ENCODE results near the gene CA9. TPM values are rescaled to one million over a fixed set of nuclear protein-coding genes. Genes with fewer than 3 reads are reported as not detected.

Gene CA9
- total RNA-seq, 1 donor from 2014 or later: 2.9 TPM

DNA sequence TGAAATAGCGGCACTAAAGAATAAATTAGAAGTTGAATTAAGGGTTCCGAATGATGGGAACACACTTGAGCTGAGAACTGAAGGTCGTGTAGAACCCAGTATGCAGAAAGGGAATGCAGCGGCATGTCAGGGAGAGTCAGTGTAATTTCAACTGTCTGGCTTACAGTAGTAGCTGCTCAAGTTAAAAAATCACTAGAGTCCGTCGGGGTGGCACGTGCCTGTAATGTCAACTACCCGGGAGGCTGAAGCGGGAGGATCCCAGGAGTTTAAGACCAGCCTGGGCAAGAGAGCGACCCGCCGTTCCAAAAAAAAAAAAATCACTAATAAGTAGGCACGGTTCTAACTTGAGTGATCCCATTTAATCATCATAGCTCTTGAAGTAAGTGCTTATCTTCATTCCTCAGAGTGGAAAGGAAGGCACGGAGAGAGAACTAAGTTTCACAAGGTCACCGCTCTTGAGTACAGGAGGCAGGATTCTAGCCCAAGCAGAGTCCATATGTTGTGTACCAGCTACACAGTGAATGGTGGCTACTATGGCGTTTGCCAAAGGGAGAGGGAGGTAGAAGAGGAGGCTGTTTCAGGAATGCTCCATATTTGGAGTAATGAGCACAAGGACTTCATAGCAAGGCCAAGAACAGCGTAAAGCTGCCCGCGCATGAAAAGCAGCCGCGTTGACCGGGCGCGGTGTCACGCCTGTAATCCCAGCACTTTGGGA lies 16.7 kb upstream of the CA9 start:
- DNase-seq (ENCODE audit: low spot score): no peak
- TF ChIP-seq, protein P1, sequence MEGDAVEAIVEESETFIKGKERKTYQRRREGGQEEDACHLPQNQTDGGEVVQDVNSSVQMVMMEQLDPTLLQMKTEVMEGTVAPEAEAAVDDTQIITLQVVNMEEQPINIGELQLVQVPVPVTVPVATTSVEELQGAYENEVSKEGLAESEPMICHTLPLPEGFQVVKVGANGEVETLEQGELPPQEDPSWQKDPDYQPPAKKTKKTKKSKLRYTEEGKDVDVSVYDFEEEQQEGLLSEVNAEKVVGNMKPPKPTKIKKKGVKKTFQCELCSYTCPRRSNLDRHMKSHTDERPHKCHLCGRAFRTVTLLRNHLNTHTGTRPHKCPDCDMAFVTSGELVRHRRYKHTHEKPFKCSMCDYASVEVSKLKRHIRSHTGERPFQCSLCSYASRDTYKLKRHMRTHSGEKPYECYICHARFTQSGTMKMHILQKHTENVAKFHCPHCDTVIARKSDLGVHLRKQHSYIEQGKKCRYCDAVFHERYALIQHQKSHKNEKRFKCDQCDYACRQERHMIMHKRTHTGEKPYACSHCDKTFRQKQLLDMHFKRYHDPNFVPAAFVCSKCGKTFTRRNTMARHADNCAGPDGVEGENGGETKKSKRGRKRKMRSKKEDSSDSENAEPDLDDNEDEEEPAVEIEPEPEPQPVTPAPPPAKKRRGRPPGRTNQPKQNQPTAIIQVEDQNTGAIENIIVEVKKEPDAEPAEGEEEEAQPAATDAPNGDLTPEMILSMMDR (IDR thresholded peaks at IDR 0.05): no peak
- H3K4me3 Mint-ChIP-seq (ENCODE audit: unreplicated experiment): peak overlapping the region; percentile 70
- peaks cover 10% of the 10 kb centered on the region for H3K36me3 Mint-ChIP-seq (ENCODE audit: low read depth)
- peak overlapping the region; percentile 99 for H3K27ac Mint-ChIP-seq (ENCODE audit: unreplicated experiment)
- no peaks in the 10 kb centered on the region for H3K9me3 Mint-ChIP-seq (ENCODE audit: low read depth)
- H3K4me1 Mint-ChIP-seq (ENCODE audit: low read depth): peaks cover 48% of the 10 kb centered on the region
- H3K27me3 Mint-ChIP-seq (ENCODE audit: low read depth): no peaks in the 10 kb centered on the region

DNA sequence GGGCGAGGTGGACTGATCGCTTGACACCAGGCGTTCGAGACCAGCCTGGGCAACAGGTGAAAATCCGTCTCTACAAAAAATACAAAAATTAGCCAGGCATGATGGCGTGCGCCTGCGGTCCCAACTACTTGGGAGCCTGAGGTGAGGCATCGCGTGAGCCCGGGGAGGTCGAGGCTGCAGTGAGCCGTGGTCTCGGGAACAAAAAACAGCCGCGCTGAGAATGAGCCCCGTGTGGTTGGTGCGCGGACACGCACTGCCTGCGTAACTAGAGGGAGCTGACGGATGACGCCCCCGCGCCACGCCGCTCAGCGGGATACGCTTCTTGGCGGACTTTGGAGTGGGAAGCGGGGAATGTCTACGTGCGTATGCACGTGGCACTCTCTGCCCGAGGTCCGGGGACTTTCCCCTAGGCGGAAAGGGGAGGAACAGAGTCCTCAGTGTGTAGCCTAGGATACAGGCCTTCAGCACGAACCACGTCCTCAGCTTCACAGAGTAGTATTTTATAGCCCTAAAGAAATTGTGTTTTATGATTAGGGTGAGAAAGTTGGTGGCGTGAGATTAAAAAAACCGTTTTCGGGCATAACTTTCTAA lies 16.1 kb upstream of the CA9 start, which contains the start of gene RMRP:
TSS of gene RMRP (minus strand) at position 474 of the 591 bp plus-strand sequence.
- H3K4me1 Mint-ChIP-seq (ENCODE audit: low read depth): peaks cover 52% of the 10 kb centered on the region
- H3K27me3 Mint-ChIP-seq (ENCODE audit: low read depth): no peaks in the 10 kb centered on the region
- peak; percentile 100 for DNase-seq (ENCODE audit: low spot score)
- H3K36me3 Mint-ChIP-seq (ENCODE audit: low read depth): peaks cover 10% of the 10 kb centered on the region
- no peaks in the 10 kb centered on the region for H3K9me3 Mint-ChIP-seq (ENCODE audit: low read depth)
- H3K27ac Mint-ChIP-seq (ENCODE audit: unreplicated experiment): peak within 1 kb of the TSS; percentile 99
- H3K4me3 Mint-ChIP-seq (ENCODE audit: unreplicated experiment): peak within 1 kb of the TSS; percentile 78
- TF ChIP-seq, protein P1 (IDR thresholded peaks at IDR 0.05): peak; percentile 57

DNA sequence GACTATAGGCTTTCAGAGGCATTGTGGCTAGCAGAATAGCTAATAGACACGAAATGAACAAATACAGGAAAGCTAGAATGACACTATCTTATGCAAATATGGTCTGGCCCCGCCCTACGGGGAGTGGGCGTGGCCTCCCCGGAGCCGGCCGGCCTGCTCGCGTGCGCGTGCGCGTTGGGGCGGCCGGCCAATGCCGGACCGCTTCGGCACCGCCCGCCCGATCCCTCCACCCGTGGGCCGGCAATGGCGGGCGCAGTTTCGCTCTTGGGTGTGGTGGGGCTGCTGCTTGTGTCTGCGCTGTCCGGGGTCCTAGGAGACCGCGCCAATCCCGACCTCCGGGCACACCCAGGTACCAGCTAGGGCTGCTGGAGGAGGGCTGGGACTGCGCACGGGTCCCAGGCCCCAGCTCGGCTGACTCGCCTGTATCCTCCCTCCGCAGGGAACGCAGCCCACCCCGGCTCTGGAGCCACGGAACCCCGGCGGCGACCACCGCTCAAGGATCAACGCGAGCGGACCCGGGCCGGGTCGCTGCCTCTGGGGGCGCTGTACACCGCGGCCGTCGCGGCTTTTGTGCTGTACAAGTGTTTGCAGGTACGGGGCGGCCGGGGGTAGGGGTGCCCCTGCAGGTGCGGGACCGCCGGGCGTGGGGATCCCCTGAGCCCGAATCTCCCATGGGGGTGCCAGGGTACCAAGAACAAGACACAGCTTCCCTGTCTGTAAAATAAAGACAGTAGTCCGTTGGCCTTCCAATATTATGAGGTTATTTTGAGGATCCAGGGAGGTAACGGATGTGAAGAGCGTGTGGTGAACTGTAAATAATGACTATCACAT lies 15.4 kb upstream of the CA9 start, which contains the start of gene CCDC107:
TSS of gene CCDC107 (plus strand) at position 156 of the 831 bp plus-strand sequence. CDS start at position 244, 88 bp downstream.
- DNase-seq (ENCODE audit: low spot score): no peak
- peak within 1 kb of the TSS; percentile 99 for H3K27ac Mint-ChIP-seq (ENCODE audit: unreplicated experiment)
- H3K4me3 Mint-ChIP-seq (ENCODE audit: unreplicated experiment): peak within 1 kb of the TSS; percentile 78
- H3K27me3 Mint-ChIP-seq (ENCODE audit: low read depth): no peaks in the 10 kb centered on the region
- TF ChIP-seq, protein P1 (IDR thresholded peaks at IDR 0.05): peak; percentile 90
- no peaks in the 10 kb centered on the region for H3K9me3 Mint-ChIP-seq (ENCODE audit: low read depth)
- peaks cover 10% of the 10 kb centered on the region for H3K36me3 Mint-ChIP-seq (ENCODE audit: low read depth)
- peaks cover 58% of the 10 kb centered on the region for H3K4me1 Mint-ChIP-seq (ENCODE audit: low read depth)

DNA sequence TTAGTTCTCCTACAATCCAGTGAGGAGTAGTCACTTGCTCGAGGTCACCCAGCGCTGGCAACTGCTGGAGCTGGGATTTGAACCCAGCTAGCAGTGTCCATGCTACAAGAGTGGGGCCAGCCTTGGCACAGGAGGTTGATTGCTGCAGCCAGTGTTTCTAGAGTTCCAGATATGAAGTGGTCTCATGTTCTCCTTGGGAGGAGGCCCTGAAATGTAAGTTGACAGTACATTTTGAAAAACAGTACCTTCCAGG lies 14.8 kb upstream of the CA9 start:
- Mint-ChIP-seq H3K36me3 (ENCODE audit: low read depth) (peaks cover 10% of the 10 kb centered on the region), H3K4me3 (ENCODE audit: unreplicated experiment) (peak overlapping the region; percentile 78), H3K27me3 (ENCODE audit: low read depth) (no peaks in the 10 kb centered on the region), H3K9me3 (ENCODE audit: low read depth) (no peaks in the 10 kb centered on the region), H3K27ac (ENCODE audit: unreplicated experiment) (peak overlapping the region; percentile 90), H3K4me1 (ENCODE audit: low read depth) (peaks cover 63% of the 10 kb centered on the region)
- TF ChIP-seq, protein P1 (IDR thresholded peaks at IDR 0.05): no peak
- no peak for DNase-seq (ENCODE audit: low spot score)

DNA sequence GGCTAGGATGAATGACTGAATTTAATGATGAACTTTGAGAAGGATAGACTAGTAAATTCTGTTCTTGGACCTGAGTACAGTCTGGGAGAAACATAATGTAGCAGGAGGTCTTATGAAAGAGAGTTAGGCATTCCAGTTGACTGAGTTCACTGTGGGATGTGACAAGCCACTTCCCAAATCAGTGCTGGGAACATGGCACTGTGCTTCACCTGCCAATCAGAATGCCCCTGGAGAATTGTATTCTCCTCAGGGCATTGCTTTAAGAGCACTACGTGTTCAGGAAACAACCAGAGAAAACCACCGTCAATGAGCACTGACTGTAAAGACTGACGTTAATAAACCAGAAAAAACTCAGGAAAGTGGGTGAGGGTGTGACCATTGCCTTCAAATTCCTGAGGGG lies 14.4 kb upstream of the CA9 start:
- H3K4me3 Mint-ChIP-seq (ENCODE audit: unreplicated experiment): peak overlapping the region; percentile 78
- no peaks in the 10 kb centered on the region for H3K27me3 Mint-ChIP-seq (ENCODE audit: low read depth)
- H3K4me1 Mint-ChIP-seq (ENCODE audit: low read depth): peaks cover 68% of the 10 kb centered on the region
- no peaks in the 10 kb centered on the region for H3K9me3 Mint-ChIP-seq (ENCODE audit: low read depth)
- DNase-seq (ENCODE audit: low spot score): no peak
- peaks cover 10% of the 10 kb centered on the region for H3K36me3 Mint-ChIP-seq (ENCODE audit: low read depth)
- TF ChIP-seq, protein P1 (IDR thresholded peaks at IDR 0.05): no peak
- peak overlapping the region; percentile 90 for H3K27ac Mint-ChIP-seq (ENCODE audit: unreplicated experiment)
